ENCODE results near the gene SOX6. TPM values are rescaled to one million over a fixed set of nuclear protein-coding genes. Genes with fewer than 3 reads are reported as not detected.
"Not testable (repeated sequence)": the region's sequence is repeated elsewhere in the genome, so short reads cannot be mapped to it uniquely, and the experiment has no call there.

The SOX6 gene
- total RNA-seq, 1 donor from 2014 or later, result 1.4 TPM

- peaks cover 6% of the 10 kb centered on the region for H3K36me3 Mint-ChIP-seq (ENCODE audit: unreplicated experiment)
- H3K27ac Mint-ChIP-seq (ENCODE audit: unreplicated experiment), result no peak overlapping the region
- peaks cover 2% of the 10 kb centered on the region for H3K9me3 Mint-ChIP-seq (ENCODE audit: unreplicated experiment)
- no peaks in the 10 kb centered on the region for H3K4me1 Mint-ChIP-seq (ENCODE audit: low read depth, unreplicated experiment)
- no peaks in the 10 kb centered on the region for H3K27me3 Mint-ChIP-seq (ENCODE audit: unreplicated experiment)
- TF ChIP-seq CTCF (IDR thresholded peaks at IDR 0.05; ENCODE audit: partially characterized antibody, unreplicated experiment), result no peak
- no peak overlapping the region for H3K4me3 Mint-ChIP-seq (ENCODE audit: unreplicated experiment)
- no peak for DNase-seq
Measured at GRCh38 chr11:15929371-15929901, 426.9 kb downstream of the SOX6 start.

DNA sequence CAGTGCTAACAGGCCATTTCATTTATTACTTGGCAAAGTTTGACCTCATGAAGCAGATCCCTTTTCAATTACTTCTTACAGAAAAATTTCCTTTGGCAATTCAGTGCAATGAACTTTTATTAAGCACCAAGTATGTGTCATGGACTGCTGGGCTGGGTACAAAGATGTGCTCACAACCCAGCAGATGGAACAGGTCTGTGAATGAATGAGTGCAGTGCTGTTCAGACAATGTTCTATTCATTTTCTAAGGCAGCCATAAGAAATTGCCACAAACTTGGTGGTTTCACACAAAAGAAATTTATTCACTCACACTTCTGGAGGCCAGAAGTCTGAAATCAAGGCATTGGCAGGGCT lies 428.5 kb downstream of the SOX6 start:
- Mint-ChIP-seq H3K27ac (ENCODE audit: unreplicated experiment) (no peak overlapping the region), H3K36me3 (ENCODE audit: unreplicated experiment) (peaks cover 6% of the 10 kb centered on the region), H3K4me3 (ENCODE audit: unreplicated experiment) (no peak overlapping the region), H3K4me1 (ENCODE audit: low read depth, unreplicated experiment) (no peaks in the 10 kb centered on the region), H3K27me3 (ENCODE audit: unreplicated experiment) (no peaks in the 10 kb centered on the region), H3K9me3 (ENCODE audit: unreplicated experiment) (peaks cover 2% of the 10 kb centered on the region)
- DNase-seq, result no peak
- no peak for TF ChIP-seq CTCF (IDR thresholded peaks at IDR 0.05; ENCODE audit: partially characterized antibody, unreplicated experiment)

GRCh38 chr11:15927196-15927863 lies 429.0 kb downstream of the SOX6 start:
- H3K4me1 Mint-ChIP-seq (ENCODE audit: low read depth, unreplicated experiment), result no peaks in the 10 kb centered on the region
- TF ChIP-seq CTCF (IDR thresholded peaks at IDR 0.05; ENCODE audit: partially characterized antibody, unreplicated experiment), result no peak
- no peak overlapping the region for H3K27ac Mint-ChIP-seq (ENCODE audit: unreplicated experiment)
- no peak for DNase-seq
- H3K4me3 Mint-ChIP-seq (ENCODE audit: unreplicated experiment), result no peak overlapping the region
- peaks cover 6% of the 10 kb centered on the region for H3K36me3 Mint-ChIP-seq (ENCODE audit: unreplicated experiment)
- no peaks in the 10 kb centered on the region for H3K27me3 Mint-ChIP-seq (ENCODE audit: unreplicated experiment)
- H3K9me3 Mint-ChIP-seq (ENCODE audit: unreplicated experiment), result peaks cover 2% of the 10 kb centered on the region

DNA sequence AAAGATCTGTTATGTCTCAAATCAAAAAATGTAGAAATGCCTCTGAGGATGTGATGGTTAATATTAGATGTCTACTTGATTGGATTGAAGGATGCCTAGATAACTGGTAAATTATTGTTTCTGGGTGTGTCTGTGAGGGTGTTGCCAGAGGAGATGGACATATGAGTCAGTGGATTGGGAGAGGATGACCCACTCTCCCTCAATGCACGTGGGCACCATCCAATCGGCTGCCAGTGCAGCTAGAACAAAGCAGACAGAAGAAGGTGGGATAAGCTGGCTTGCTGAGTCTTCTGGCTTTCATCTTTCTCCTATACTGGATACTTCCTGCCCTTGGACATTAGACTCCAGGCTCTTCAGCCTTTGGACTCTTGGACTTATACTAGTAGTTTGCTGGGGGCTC lies 430.3 kb downstream of the SOX6 start:
- no peak for DNase-seq
- Mint-ChIP-seq H3K9me3 (ENCODE audit: unreplicated experiment) (peaks cover 2% of the 10 kb centered on the region), H3K27me3 (ENCODE audit: unreplicated experiment) (no peaks in the 10 kb centered on the region), H3K4me1 (ENCODE audit: low read depth, unreplicated experiment) (no peaks in the 10 kb centered on the region), H3K27ac (ENCODE audit: unreplicated experiment) (no peak overlapping the region), H3K4me3 (ENCODE audit: unreplicated experiment) (no peak overlapping the region), H3K36me3 (ENCODE audit: unreplicated experiment) (peaks cover 6% of the 10 kb centered on the region)
- no peak for TF ChIP-seq CTCF (IDR thresholded peaks at IDR 0.05; ENCODE audit: partially characterized antibody, unreplicated experiment)

DNA sequence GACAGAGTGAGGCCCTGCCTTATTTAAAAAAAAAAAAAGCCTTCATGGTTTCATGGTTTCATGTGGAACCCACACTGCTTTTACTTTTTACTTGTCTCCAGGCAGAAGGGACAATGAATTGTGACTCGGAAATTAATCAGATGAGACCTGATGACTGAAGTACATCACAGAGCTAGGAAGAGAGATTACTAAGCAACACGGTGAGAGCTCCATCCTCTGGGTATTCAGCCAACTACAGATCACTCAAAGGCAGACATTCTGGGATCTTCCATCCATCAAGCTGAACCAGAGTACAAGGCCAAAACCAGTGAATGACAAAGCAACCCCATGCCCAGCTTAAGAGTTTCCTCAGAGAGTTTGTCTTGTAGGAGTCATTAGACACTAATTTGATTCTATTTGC lies 433.2 kb downstream of the SOX6 start:
- DNase-seq, result no peak

DNA sequence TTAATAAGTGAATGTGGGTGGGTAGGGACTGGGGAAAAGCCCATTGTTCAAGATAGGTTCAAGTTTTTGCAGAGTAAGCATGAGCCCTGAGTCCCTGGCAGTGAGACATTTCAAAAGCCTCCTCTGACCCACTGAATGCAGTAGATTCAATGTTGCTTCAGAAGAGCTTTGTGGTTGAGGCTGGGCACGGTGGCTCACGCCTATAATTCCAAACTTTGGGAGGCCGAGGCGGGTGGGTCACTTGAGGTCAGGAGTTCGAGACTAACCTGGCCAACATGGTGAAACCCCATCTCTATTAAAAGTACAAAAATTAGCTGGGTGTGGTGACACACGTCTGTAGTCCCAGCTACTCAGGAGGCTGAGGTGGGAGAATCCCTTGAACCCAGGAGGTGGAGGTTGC lies 433.6 kb downstream of the SOX6 start:
- not testable (repeated sequence) for H3K4me1 Mint-ChIP-seq (ENCODE audit: low read depth, unreplicated experiment); DNase-seq; H3K36me3 Mint-ChIP-seq (ENCODE audit: unreplicated experiment); H3K4me3 Mint-ChIP-seq (ENCODE audit: unreplicated experiment); H3K9me3 Mint-ChIP-seq (ENCODE audit: unreplicated experiment); H3K27ac Mint-ChIP-seq (ENCODE audit: unreplicated experiment); H3K27me3 Mint-ChIP-seq (ENCODE audit: unreplicated experiment)

More for the DNA sequence above, 433.2 kb downstream of the SOX6 start:
- H3K4me1 Mint-ChIP-seq (ENCODE audit: low read depth, unreplicated experiment), result no peaks in the 10 kb centered on the region
- no peak for TF ChIP-seq CTCF (IDR thresholded peaks at IDR 0.05; ENCODE audit: partially characterized antibody, unreplicated experiment)
- no peaks in the 10 kb centered on the region for H3K36me3 Mint-ChIP-seq (ENCODE audit: unreplicated experiment)
- H3K27me3 Mint-ChIP-seq (ENCODE audit: unreplicated experiment), result no peaks in the 10 kb centered on the region
- no peak overlapping the region for H3K27ac Mint-ChIP-seq (ENCODE audit: unreplicated experiment)
- no peak overlapping the region for H3K4me3 Mint-ChIP-seq (ENCODE audit: unreplicated experiment)
- H3K9me3 Mint-ChIP-seq (ENCODE audit: unreplicated experiment), result no peaks in the 10 kb centered on the region
